ENCODE data around the gene FNDC3B. TPM values are rescaled to one million over a fixed set of nuclear protein-coding genes. Genes with fewer than 3 reads are reported as not detected.

The FNDC3B gene
- total and polyA plus RNA-seq, 2 donors from 2014 or later: 11.8 to 185 TPM

DNA sequence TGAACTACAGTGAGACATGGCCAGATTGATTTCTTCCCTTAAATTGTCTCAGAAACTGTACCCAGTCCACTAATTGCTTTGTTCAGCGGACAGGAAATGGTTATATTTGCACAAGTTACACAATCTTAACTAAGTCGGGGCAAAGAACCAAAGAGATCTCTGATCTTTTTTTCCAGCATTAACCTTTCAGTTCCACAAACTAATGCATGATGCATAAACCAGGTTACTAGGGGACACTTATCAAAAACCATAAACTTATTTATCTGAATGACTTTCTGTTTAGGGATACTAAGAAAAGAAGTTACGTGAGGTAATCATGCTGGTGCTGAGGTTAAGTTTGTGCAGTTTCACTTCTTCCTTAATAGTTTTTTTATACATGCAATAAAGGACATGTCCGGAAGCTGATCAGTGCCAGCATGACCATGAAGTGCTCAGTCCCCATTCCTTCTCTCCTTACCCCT, 22.4 kb downstream of the FNDC3B start:
- intact Hi-C loops (cut with DNase I): no loop called here
- H3K4me3 ChIP-seq (ENCODE audit: low read length in 3 of 3): peak overlapping the region in 2 of 3 donors; percentile 8 to 35
- H3K4me1 ChIP-seq (ENCODE audit: control insufficient read depth in 2 of 3, insufficient read depth in 2 of 3, low read depth in 1 of 3, low read length in 3 of 3): peaks cover 14 to 30% (median 22%) of the 10 kb centered on the region in 3 donors
- no peaks in the 10 kb centered on the region for H3K9me3 ChIP-seq (ENCODE audit: control insufficient read depth in 2 of 3, insufficient read depth in 1 of 3, low read length in 3 of 3)
- no peaks in the 10 kb centered on the region for H3K27me3 ChIP-seq (ENCODE audit: control insufficient read depth, insufficient read depth, low read length)
- no peaks in the 10 kb centered on the region for H3K36me3 ChIP-seq (ENCODE audit: control insufficient read depth in 2 of 3, insufficient read depth in 3 of 3, low read length in 3 of 3)
- peak overlapping the region in 1 of 3 donors; percentile 5 for H3K9ac ChIP-seq (ENCODE audit: low read length in 3 of 3)
- peak overlapping the region in 1 of 2 donors; percentile 32 for H3K27ac ChIP-seq (ENCODE audit: low read depth in 2 of 2, low read length in 2 of 2)
- no peak for TF ChIP-seq CTCF (IDR thresholded peaks at IDR 0.05; ENCODE audit: borderline replicate concordance, extremely low read depth, insufficient read depth)
- DNase-seq (peak in 2 of 5 donors; percentile 51 to 54), FAIRE-seq (no peak)

GRCh38 chr3:172062761-172063160, 23.4 kb downstream of the FNDC3B start:
- Histone ChIP-seq H3K4me1 (ENCODE audit: control insufficient read depth in 2 of 3, insufficient read depth in 2 of 3, low read depth in 1 of 3, low read length in 3 of 3) (peaks cover 11 to 36% (median 26%) of the 10 kb centered on the region in 3 donors), H3K9me3 (ENCODE audit: control insufficient read depth in 2 of 3, insufficient read depth in 1 of 3, low read length in 3 of 3) (no peaks in the 10 kb centered on the region), H3K4me3 (ENCODE audit: low read length in 3 of 3) (no peak overlapping the region), H3K27ac (ENCODE audit: low read depth in 2 of 2, low read length in 2 of 2) (no peak overlapping the region), H3K36me3 (ENCODE audit: control insufficient read depth in 2 of 3, insufficient read depth in 3 of 3, low read length in 3 of 3) (no peaks in the 10 kb centered on the region), H3K27me3 (ENCODE audit: control insufficient read depth, insufficient read depth, low read length) (no peaks in the 10 kb centered on the region), H3K9ac (ENCODE audit: low read length in 3 of 3) (no peak overlapping the region)
- FAIRE-seq (no peak), DNase-seq (no peak)
- intact Hi-C loops (cut with DNase I): no loop called here
- no peak for TF ChIP-seq CTCF (IDR thresholded peaks at IDR 0.05; ENCODE audit: borderline replicate concordance, extremely low read depth, insufficient read depth)

DNA sequence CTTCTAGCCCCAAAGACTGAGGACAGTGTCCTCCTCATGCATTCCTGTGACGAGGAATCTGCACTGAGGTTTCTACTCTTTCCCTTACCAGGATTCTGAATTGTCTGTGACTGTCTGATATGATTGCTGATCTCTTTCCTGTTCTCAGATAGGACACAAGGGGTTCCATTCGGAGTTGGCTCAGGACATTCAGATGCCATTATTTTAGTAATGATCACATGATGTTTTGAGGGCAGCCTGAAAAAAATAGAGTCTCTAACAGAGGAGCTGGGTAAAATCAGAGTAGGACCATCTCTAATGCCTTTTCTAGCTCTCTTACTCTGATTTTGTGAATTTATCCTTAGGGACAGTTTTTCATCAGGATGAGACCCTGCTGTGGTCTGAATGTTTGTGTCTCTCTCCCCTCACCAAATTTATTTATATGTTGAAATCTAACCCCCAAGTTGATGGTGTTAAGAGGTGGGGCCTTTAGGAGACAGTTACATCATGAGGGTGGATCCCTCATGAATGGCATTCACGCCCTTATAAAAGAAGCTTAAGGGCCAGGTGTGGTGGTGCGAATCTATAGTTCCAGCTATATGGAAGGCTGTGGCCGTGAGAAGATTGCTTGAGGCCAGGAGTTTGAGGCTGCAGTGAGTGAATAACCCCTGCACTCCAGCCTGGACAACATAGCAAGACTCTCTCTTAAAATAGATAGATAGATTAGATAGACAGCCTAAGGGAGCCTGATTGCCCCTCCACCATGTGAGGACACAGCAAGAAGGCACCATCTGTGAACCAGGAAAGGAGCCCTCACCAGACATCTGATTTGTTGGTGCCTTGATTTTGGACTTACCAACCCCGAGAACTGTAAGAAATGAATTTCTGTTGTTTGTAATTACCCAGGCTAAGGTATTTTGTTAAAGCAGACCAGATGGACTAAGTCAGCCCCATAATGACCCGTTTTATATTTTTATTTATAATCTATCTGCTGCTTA, 24.4 kb downstream of the FNDC3B start:
- Histone ChIP-seq H3K4me1 (ENCODE audit: control insufficient read depth in 2 of 3, insufficient read depth in 2 of 3, low read depth in 1 of 3, low read length in 3 of 3) (peaks cover 11 to 38% (median 28%) of the 10 kb centered on the region in 3 donors), H3K36me3 (ENCODE audit: control insufficient read depth in 2 of 3, insufficient read depth in 3 of 3, low read length in 3 of 3) (no peaks in the 10 kb centered on the region), H3K4me3 (ENCODE audit: low read length in 3 of 3) (no peak overlapping the region), H3K9ac (ENCODE audit: low read length in 3 of 3) (no peak overlapping the region), H3K27me3 (ENCODE audit: control insufficient read depth, insufficient read depth, low read length) (no peaks in the 10 kb centered on the region), H3K27ac (ENCODE audit: low read depth in 2 of 2, low read length in 2 of 2) (no peak overlapping the region), H3K9me3 (ENCODE audit: control insufficient read depth in 2 of 3, insufficient read depth in 1 of 3, low read length in 3 of 3) (no peaks in the 10 kb centered on the region)
- FAIRE-seq: no peak
- no peak for TF ChIP-seq CTCF (IDR thresholded peaks at IDR 0.05; ENCODE audit: borderline replicate concordance, extremely low read depth, insufficient read depth)
- intact Hi-C loops (cut with DNase I): no loop called here
- DNase-seq: no peak
